WTC11 (cell line): ENCODE measurements around the gene MYO9A. TPM values are rescaled to one million over a fixed set of nuclear protein-coding genes. Genes with fewer than 3 reads are reported as not detected.

Source experiments
- ATAC-seq: fragments of 200-7000 bp; cut with Tn5 transposase; 2 replicates; pipeline ENCODE4 v1.10.0; 2021; ENCODE audit warnings: mild to moderate bottlenecking, moderate library complexity
- CTCF ChIA-PET: fragments of 300-600 bp; sonication (Branson Sonifier 250); formaldehyde crosslinking; loops from one replicate; lab custom pipeline; 2021; ENCODE audit warnings: antibody characterized with exemption; lab: Charles Lee
- POLR2A ChIA-PET: fragments of 350-600 bp; sonication (Branson Sonifier 250); formaldehyde crosslinking; loops from one replicate; lab custom pipeline; 2021; ENCODE audit warnings: antibody characterized with exemption; lab: Charles Lee
- DNase-seq: peaks from one replicate; pipeline ENCODE4 v3.0.0; 2021; ENCODE audit warnings: low spot score
- H3K27ac Mint-ChIP-seq: 2 replicates; pipeline ENCODE4 v1.8.0; 2021; ENCODE audit warnings: mixed read lengths
- H3K27me3 Mint-ChIP-seq: 2 replicates; pipeline ENCODE4 v1.8.0; 2021; ENCODE audit warnings: low read depth, mild to moderate bottlenecking, moderate library complexity, mixed read lengths
- H3K36me3 Mint-ChIP-seq: 2 replicates; pipeline ENCODE4 v1.8.0; 2021; ENCODE audit warnings: mixed read lengths
- H3K4me1 Mint-ChIP-seq: 2 replicates; pipeline ENCODE4 v1.8.0; 2022; ENCODE audit warnings: mixed read lengths
- H3K4me3 Mint-ChIP-seq: 2 replicates; pipeline ENCODE4 v1.8.0; 2021; ENCODE audit warnings: mild to moderate bottlenecking, moderate library complexity, mixed read lengths
- H3K9me3 Mint-ChIP-seq: 2 replicates; pipeline ENCODE4 v1.8.0; 2021; ENCODE audit warnings: mixed read lengths
- ATF2 ChIP-seq: sonication (generic); formaldehyde crosslinking; IDR thresholded peaks from 2 replicates; pipeline ENCODE4 v1.8.1; 2022; ENCODE audit warnings: low read depth, missing genetic modification reagents, borderline replicate concordance
- CBFB ChIP-seq: sonication (generic); formaldehyde crosslinking; IDR thresholded peaks from 2 replicates; pipeline ENCODE4 v1.8.1; 2022; ENCODE audit warnings: mild to moderate bottlenecking, low read depth, missing genetic modification reagents
- CREB1 ChIP-seq: sonication (generic); formaldehyde crosslinking; IDR thresholded peaks from 2 replicates; pipeline ENCODE4 v1.8.0; 2023; ENCODE audit warnings: mild to moderate bottlenecking, missing genetic modification reagents
- E2F5 ChIP-seq: sonication (generic); formaldehyde crosslinking; IDR thresholded peaks from 2 replicates; pipeline ENCODE4 v1.8.1; 2022; ENCODE audit warnings: mild to moderate bottlenecking, moderate library complexity, missing genetic modification reagents
- FOXJ3 ChIP-seq: sonication (generic); formaldehyde crosslinking; IDR thresholded peaks from 2 replicates; pipeline ENCODE4 v1.9.0; 2021; ENCODE audit warnings: missing genetic modification reagents, mild to moderate bottlenecking, borderline replicate concordance
- FOXP4 ChIP-seq: sonication (generic); formaldehyde crosslinking; IDR thresholded peaks from 2 replicates; pipeline ENCODE4 v1.8.0; 2022; ENCODE audit warnings: mild to moderate bottlenecking, missing genetic modification reagents
- GABPB1 ChIP-seq: sonication (generic); formaldehyde crosslinking; IDR thresholded peaks from 2 replicates; pipeline ENCODE4 v1.8.1; 2023; ENCODE audit warnings: mild to moderate bottlenecking, missing genetic modification reagents
- GTF2I ChIP-seq: fragments of 250-450 bp; sonication (Bioruptor Pico); conservative IDR thresholded peaks from 2 replicates; pipeline ENCODE4 v1.4.0; 2021; ENCODE audit warnings: mild to moderate bottlenecking
- JUN ChIP-seq: sonication (generic); formaldehyde crosslinking; IDR thresholded peaks from 2 replicates; pipeline ENCODE4 v1.8.0; 2023; ENCODE audit warnings: mild to moderate bottlenecking, missing genetic modification reagents
- MYBL2 ChIP-seq: sonication (generic); formaldehyde crosslinking; IDR thresholded peaks from 2 replicates; pipeline ENCODE4 v1.8.1; 2023; ENCODE audit warnings: mild to moderate bottlenecking, moderate library complexity, missing genetic modification reagents
- NFYB ChIP-seq: sonication (generic); formaldehyde crosslinking; conservative IDR thresholded peaks from 2 replicates; pipeline ENCODE4 v1.8.0; 2022; ENCODE audit warnings: low read depth, missing genetic modification reagents
- OVOL2 ChIP-seq: fragments of 250-450 bp; sonication (Bioruptor Pico); IDR thresholded peaks from 2 replicates; pipeline ENCODE4 v1.9.0; 2021; ENCODE audit warnings: mild to moderate bottlenecking, borderline replicate concordance
- PREB ChIP-seq: sonication (generic); formaldehyde crosslinking; IDR thresholded peaks from 2 replicates; pipeline ENCODE4 v1.8.1; 2022; ENCODE audit warnings: mild to moderate bottlenecking, missing genetic modification reagents, moderate library complexity, borderline replicate concordance
- RORB ChIP-seq: fragments of 250-450 bp; sonication (Bioruptor Pico); IDR thresholded peaks from 2 replicates; pipeline ENCODE4 v1.9.0; 2021; ENCODE audit warnings: mild to moderate bottlenecking
- SMAD3 ChIP-seq: sonication (generic); formaldehyde crosslinking; IDR thresholded peaks from 2 replicates; pipeline ENCODE4 v1.8.0; 2022; ENCODE audit warnings: missing genetic modification reagents, mild to moderate bottlenecking, borderline replicate concordance
- TEAD1 ChIP-seq: sonication (generic); formaldehyde crosslinking; IDR thresholded peaks from 2 replicates; pipeline ENCODE4 v1.8.0; 2022; ENCODE audit warnings: mild to moderate bottlenecking, missing genetic modification reagents
- TP53 ChIP-seq: sonication (generic); formaldehyde crosslinking; IDR thresholded peaks from 2 replicates; pipeline ENCODE4 v1.8.1; 2023; ENCODE audit warnings: mild to moderate bottlenecking, missing genetic modification reagents
- USF1 ChIP-seq: sonication (generic); formaldehyde crosslinking; IDR thresholded peaks from 2 replicates; pipeline ENCODE4 v1.8.0; 2022; ENCODE audit warnings: mild to moderate bottlenecking, missing genetic modification reagents
- ZNF232 ChIP-seq: sonication (generic); formaldehyde crosslinking; IDR thresholded peaks from 2 replicates; pipeline ENCODE4 v1.8.0; 2022; ENCODE audit warnings: mild to moderate bottlenecking, missing genetic modification reagents
- ZNF281 ChIP-seq: sonication (generic); formaldehyde crosslinking; IDR thresholded peaks from 2 replicates; pipeline ENCODE4 v1.8.0; 2023; ENCODE audit warnings: mild to moderate bottlenecking, missing genetic modification reagents
- ZNF416 ChIP-seq: fragments of 250-450 bp; sonication (Bioruptor Pico); IDR thresholded peaks from 2 replicates; pipeline ENCODE4 v1.9.0; 2021; ENCODE audit warnings: mild to moderate bottlenecking, inconsistent platforms
- ZNF423 ChIP-seq: fragments of 250-450 bp; sonication (Bioruptor Pico); IDR thresholded peaks from 2 replicates; pipeline ENCODE4 v2.1.2; 2022; ENCODE audit warnings: mild to moderate bottlenecking, moderate library complexity
- total RNA-seq: library from RNA; stranded (reverse); gene quantifications from 3 replicates; pipeline ENCODE4 v1.2.3, GENCODE V29; 2021

The MYO9A gene
- total RNA-seq, 1 experiment from 2014 or later, result 23.5 TPM

GRCh38 chr15:72161361-72162132, 43.6 kb upstream of the MYO9A start:
- no peak for TF ChIP-seq USF1
- TF ChIP-seq ZNF423, result peak; percentile 68
- no peak for TF ChIP-seq ZNF232
- no peak for TF ChIP-seq ATF2 (CRISPR knock-in tag)
- no peak for TF ChIP-seq PREB (CRISPR knock-in tag)
- Mint-ChIP-seq H3K4me3 (no peak overlapping the region), H3K4me1 (no peaks in the 10 kb centered on the region), H3K27me3 (no peaks in the 10 kb centered on the region), H3K36me3 (no peaks in the 10 kb centered on the region), H3K9me3 (no peaks in the 10 kb centered on the region), H3K27ac (no peak overlapping the region)
- POLR2A ChIA-PET, result no interaction called here
- ATAC-seq (no peak), DNase-seq (no peak)
- CTCF ChIA-PET, result interaction anchor here (1.1 kb wide), 1 partner anchor 352 kb away, joined by 3 read pairs; no protein-coding TSS in a partner anchor

GRCh38 chr15:72160696-72161245, 42.8 kb upstream of the MYO9A start:
- ChIA-PET POLR2A (no interaction called here), CTCF (interaction anchor here (1.1 kb wide), 1 partner anchor 352 kb away, joined by 3 read pairs; no protein-coding TSS in a partner anchor)
- Mint-ChIP-seq H3K9me3 (no peaks in the 10 kb centered on the region), H3K36me3 (no peaks in the 10 kb centered on the region), H3K4me1 (peaks cover under 1% of the 10 kb centered on the region; the same call in 1 of the 2 replicates), H3K27me3 (no peaks in the 10 kb centered on the region), H3K27ac (no peak overlapping the region), H3K4me3 (no peak overlapping the region)
- ATAC-seq (no peak), DNase-seq (no peak)
- TF ChIP-seq FOXJ3 (CRISPR knock-in tag) (no peak), MYBL2 (no peak), ZNF416 (CRISPR knock-in tag) (no peak)

GRCh38 chr15:72156928-72157327, 39.0 kb upstream of the MYO9A start:
- TF ChIP-seq TP53 (CRISPR knock-in tag) (no peak), OVOL2 (CRISPR knock-in tag) (no peak), CBFB (CRISPR knock-in tag) (no peak), FOXP4 (no peak), CREB1 (CRISPR knock-in tag) (no peak), E2F5 (no peak), ZNF281 (CRISPR knock-in tag) (no peak), GTF2I (no peak), NFYB (CRISPR knock-in tag) (no peak), JUN (CRISPR knock-in tag) (no peak), RORB (CRISPR knock-in tag) (no peak), TEAD1 (CRISPR knock-in tag) (no peak), SMAD3 (no peak), GABPB1 (CRISPR knock-in tag) (no peak)
- Mint-ChIP-seq H3K36me3 (no peaks in the 10 kb centered on the region), H3K27ac (no peak overlapping the region), H3K27me3 (no peaks in the 10 kb centered on the region; the same call in 1 of the 2 replicates), H3K9me3 (no peaks in the 10 kb centered on the region), H3K4me3 (no peak overlapping the region), H3K4me1 (peaks cover 9% of the 10 kb centered on the region)
- ChIA-PET CTCF (interaction anchor here (0.6 to 2.5 kb wide), 16 partner anchors 9 to 413 kb away, joined by 3 to 30 read pairs (median 8); no protein-coding TSS in a partner anchor), POLR2A (no interaction called here)
- DNase-seq (no peak), ATAC-seq (no peak)
